GM12872 (cell line): ENCODE data around the gene ZNF493.

Source experiments
- TF ChIP-seq, protein P1 (sequence below): IDR thresholded peaks from 3 replicates; pipeline ENCODE4 v1.5.1; 2011; ENCODE audit warnings: low read depth, mild to moderate bottlenecking, low read length, moderate library complexity; ENCODE audit not compliant: insufficient read depth

The ZNF493 gene

DNA sequence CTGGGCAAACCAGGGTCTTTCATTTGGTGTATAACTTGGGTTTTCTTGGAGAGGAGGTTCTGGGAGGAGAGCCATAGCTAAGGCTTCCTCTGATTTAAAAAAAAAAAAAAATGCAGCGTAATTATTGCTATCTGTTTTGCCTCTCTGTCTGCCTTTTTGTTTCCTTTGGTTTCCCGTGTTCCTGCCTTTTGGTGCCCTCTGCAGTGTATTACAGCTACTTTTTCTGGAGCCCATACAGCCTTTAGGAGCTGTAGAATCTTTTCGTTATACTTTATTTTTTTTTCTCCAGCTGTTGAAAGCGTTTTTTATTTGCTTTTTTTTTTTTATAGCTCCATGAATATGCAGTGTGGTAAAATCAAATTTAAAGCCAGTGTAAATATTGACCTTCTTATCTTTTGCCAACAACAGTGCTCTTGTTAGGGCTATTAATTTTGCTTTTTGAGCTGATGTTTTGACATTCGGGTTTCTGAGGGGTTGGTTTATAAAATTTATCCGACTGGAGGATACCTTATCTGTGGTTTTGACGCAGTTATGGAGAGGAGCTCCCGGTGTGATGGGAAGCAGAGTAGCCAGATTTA lies 38.1 kb downstream of the ZNF493 start:
- TF ChIP-seq, protein P1, sequence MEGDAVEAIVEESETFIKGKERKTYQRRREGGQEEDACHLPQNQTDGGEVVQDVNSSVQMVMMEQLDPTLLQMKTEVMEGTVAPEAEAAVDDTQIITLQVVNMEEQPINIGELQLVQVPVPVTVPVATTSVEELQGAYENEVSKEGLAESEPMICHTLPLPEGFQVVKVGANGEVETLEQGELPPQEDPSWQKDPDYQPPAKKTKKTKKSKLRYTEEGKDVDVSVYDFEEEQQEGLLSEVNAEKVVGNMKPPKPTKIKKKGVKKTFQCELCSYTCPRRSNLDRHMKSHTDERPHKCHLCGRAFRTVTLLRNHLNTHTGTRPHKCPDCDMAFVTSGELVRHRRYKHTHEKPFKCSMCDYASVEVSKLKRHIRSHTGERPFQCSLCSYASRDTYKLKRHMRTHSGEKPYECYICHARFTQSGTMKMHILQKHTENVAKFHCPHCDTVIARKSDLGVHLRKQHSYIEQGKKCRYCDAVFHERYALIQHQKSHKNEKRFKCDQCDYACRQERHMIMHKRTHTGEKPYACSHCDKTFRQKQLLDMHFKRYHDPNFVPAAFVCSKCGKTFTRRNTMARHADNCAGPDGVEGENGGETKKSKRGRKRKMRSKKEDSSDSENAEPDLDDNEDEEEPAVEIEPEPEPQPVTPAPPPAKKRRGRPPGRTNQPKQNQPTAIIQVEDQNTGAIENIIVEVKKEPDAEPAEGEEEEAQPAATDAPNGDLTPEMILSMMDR: no peak

DNA sequence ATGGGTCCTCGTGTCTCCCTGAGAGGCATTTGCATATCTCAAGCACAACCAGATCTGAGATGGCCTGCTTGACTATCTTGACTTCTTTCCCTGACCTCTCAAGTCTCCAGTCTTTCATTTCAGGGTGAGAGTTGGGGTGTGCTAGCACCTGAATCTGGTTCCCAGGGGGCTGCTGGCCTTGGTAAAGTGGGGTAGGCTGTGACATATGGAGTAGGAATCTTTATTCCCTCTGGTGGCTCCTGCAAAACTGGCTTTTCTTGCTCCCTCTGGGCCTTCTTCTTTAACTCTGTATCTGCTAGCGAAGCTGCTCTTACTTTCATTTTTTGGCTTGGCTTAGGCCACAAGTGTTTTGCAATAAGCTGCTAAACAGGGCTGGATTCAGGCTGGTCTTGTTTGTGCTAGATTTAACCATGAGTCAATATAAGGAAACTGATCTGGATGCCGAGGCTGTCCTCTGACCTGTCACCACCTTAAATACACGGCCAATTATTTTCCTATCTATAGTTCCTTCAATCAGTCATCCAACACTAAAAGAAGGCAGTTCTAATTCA lies 42.3 kb downstream of the ZNF493 start:
- TF ChIP-seq, protein P1: no peak

DNA sequence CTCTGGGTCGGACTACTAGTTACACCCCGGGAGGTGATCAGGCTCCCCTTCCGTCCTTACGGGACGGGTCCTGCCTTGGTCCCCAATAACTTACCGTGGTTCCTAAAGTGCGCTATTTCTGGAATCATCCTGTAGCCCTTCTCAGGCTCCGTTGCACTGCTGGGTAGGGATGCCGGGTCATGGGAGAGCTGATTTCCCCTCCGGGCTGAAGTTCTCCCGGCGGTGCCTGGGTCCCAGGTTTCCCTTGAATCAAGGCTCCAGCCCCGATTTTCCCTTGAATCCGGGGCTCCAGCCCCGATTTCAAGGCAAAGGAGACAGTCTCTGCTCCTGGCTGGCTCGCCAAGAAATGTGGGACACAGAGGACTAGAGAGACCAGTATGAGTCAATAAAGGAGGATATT lies 43.4 kb downstream of the ZNF493 start:
- TF ChIP-seq, protein P1: no peak

DNA sequence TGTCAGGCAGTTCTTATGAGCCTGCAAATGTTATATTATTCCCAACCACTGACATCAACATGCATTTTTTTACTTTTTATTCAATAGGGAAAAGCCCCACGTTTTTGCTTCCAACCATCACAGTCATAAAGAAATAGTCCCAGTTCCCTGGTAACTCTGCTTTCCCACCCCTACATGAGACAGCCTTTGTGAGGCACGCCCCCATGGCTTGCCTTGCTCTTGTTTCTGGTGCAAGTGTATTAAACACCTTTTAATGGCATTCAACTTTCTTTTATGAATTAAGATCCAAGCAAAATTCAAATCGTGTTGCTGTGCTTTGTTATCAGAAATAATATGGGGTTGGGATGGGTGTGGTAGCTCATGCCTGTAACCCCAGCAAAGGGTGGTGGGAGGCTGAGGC lies 54.3 kb downstream of the ZNF493 start:
- TF ChIP-seq, protein P1: no peak

DNA sequence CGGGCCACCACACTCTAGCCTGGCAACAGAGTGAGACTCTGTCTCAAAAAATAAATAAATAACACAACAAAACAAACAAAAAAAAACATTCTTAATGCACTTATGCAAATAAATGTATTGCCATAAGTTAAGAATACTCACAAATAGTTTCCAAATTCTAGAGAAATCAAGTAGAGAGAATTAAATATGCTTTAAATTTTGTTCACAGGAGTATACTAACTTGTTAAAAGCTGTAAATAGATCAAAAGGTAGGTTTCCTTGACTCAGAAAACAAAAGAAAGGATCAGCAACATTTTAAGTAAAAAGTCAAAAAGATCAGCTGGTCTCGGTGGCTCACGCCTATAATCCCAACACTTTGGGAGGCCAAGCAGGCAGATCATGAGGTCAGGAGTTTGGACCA lies 58.0 kb downstream of the ZNF493 start:
- TF ChIP-seq, protein P1: no peak

DNA sequence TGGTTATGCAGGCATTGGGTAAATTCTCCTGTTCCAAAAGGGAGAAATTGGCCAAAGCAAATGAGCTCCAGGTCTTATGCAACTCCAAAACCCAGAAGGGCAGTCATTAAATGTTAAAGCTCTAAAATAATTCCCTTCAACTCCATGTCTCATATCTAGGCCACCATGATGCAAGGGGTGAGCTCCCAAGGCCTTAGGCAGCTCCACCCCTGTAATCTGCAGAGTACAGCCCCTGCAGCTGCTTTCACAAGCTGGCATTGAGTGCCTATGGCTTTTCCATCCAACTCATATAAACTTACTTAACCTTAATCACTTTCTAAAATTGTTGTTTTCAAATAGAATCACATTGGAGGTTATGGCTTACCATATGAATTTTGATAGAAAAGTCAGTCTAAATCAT lies 63.8 kb downstream of the ZNF493 start:
- TF ChIP-seq, protein P1: no peak

DNA sequence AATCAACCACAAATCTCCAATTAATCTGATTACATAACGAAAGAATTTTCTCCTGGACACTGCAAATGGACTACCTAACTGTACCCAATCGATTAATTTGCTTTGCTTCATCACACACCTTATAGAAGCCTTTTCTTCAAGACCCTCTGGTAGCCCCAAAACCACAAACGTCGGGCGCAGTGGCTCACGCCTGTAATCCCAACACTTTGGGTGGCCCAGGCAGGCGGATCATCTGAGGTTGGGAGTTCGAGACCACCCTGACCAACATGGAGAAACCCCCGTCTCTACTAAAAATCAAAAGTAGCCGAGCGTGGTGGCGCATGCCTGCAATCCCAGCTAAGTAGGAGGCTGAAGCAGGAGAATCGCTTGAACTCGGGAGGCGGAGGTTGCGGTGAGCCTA lies 65.6 kb downstream of the ZNF493 start:
- TF ChIP-seq, protein P1: no peak
